ENCODE data around the gene DDX10. TPM values are rescaled to one million over a fixed set of nuclear protein-coding genes. Genes with fewer than 3 reads are reported as not detected.

DDX10 gene
- polyA plus RNA-seq, 1 donor from 2014 or later: 15.9 TPM

DNA sequence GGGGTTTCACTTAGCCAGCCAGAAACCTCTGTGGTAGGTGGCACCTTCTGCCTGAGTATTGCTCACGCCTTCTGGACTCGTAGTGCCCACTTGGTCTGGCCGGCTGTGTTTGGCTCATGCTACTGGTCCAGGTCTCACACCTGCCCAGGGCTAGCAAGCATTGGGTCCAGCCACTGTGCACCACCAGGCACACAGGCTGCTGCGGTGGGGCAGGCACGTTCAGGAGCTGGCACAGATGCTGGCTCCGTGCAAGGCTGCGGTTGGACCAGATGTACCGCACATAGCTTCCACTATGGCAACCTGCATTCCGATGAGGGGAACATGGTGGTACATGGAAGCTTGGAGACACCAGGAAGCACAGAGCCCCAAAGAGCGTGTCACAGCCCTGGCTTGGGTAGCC lies 36.5 kb upstream of the DDX10 start:
- H3K9ac ChIP-seq (ENCODE audit: low read length): no peak overlapping the region
- no peak overlapping the region for H3K4me2 ChIP-seq (ENCODE audit: low read length)

GRCh38 chr11:108628812-108629211 lies 36.1 kb upstream of the DDX10 start:
- Histone ChIP-seq H3K27me3 (ENCODE audit: insufficient read depth, low read depth, low read length) (no peaks in the 10 kb centered on the region), H3K27ac (ENCODE audit: low read length) (no peak overlapping the region), H3K79me2 (replicated peaks; ENCODE audit: insufficient read depth, low read length) (no peaks in the 10 kb centered on the region), H3K9me3 (ENCODE audit: low read length) (peaks cover 6% of the 10 kb centered on the region), H3K9ac (ENCODE audit: low read length) (no peak overlapping the region), H2AFZ (ENCODE audit: low read depth, low read length) (no peak overlapping the region), H3K4me2 (ENCODE audit: low read length) (no peak overlapping the region), H3K4me3 (ENCODE audit: low read length) (no peak overlapping the region), H3F3A (ENCODE audit: insufficient read depth, low read length, poor library complexity, severe bottlenecking) (no peaks in the 10 kb centered on the region), H4K20me1 (ENCODE audit: insufficient read depth) (no peaks in the 10 kb centered on the region), H3K36me3 (ENCODE audit: insufficient read depth, low read length) (no peaks in the 10 kb centered on the region), H3K9me2 (ENCODE audit: insufficient read depth, low read length) (no peaks in the 10 kb centered on the region)
- no peak for TF ChIP-seq TAF1 (IDR thresholded peaks at IDR 0.05; ENCODE audit: low read depth)
- TF ChIP-seq MXI1 (conservative IDR thresholded peaks at IDR 0.05; ENCODE audit: poor library complexity, severe bottlenecking): no peak
- TF ChIP-seq EP300 (conservative IDR thresholded peaks at IDR 0.05; ENCODE audit: poor library complexity, severe bottlenecking): no peak
- no peak for TF ChIP-seq RAD21 (conservative IDR thresholded peaks at IDR 0.05)
- no peak for TF ChIP-seq CTCF (IDR thresholded peaks at IDR 0.05; ENCODE audit: poor library complexity, severe bottlenecking)
- no peak for TF ChIP-seq EZH2 (IDR thresholded peaks at IDR 0.05; ENCODE audit: borderline replicate concordance, insufficient read depth, low read length, poor library complexity, severe bottlenecking)
- no peak for TF ChIP-seq POLR2AphosphoS5 (IDR thresholded peaks at IDR 0.05)
- no peak for TF ChIP-seq SMC3 (conservative IDR thresholded peaks at IDR 0.05; ENCODE audit: poor library complexity)
- TF ChIP-seq, protein P1, sequence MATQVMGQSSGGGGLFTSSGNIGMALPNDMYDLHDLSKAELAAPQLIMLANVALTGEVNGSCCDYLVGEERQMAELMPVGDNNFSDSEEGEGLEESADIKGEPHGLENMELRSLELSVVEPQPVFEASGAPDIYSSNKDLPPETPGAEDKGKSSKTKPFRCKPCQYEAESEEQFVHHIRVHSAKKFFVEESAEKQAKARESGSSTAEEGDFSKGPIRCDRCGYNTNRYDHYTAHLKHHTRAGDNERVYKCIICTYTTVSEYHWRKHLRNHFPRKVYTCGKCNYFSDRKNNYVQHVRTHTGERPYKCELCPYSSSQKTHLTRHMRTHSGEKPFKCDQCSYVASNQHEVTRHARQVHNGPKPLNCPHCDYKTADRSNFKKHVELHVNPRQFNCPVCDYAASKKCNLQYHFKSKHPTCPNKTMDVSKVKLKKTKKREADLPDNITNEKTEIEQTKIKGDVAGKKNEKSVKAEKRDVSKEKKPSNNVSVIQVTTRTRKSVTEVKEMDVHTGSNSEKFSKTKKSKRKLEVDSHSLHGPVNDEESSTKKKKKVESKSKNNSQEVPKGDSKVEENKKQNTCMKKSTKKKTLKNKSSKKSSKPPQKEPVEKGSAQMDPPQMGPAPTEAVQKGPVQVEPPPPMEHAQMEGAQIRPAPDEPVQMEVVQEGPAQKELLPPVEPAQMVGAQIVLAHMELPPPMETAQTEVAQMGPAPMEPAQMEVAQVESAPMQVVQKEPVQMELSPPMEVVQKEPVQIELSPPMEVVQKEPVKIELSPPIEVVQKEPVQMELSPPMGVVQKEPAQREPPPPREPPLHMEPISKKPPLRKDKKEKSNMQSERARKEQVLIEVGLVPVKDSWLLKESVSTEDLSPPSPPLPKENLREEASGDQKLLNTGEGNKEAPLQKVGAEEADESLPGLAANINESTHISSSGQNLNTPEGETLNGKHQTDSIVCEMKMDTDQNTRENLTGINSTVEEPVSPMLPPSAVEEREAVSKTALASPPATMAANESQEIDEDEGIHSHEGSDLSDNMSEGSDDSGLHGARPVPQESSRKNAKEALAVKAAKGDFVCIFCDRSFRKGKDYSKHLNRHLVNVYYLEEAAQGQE (IDR thresholded peaks at IDR 0.05; ENCODE audit: borderline replicate concordance): no peak

More for the DNA sequence above, 36.5 kb upstream of the DDX10 start:
- H4K20me1 ChIP-seq (ENCODE audit: insufficient read depth): no peaks in the 10 kb centered on the region
- no peaks in the 10 kb centered on the region for H3F3A ChIP-seq (ENCODE audit: insufficient read depth, low read length, poor library complexity, severe bottlenecking)
- peaks cover 6% of the 10 kb centered on the region for H3K9me3 ChIP-seq (ENCODE audit: low read length)
- H3K4me3 ChIP-seq (ENCODE audit: low read length): no peak overlapping the region
- no peaks in the 10 kb centered on the region for H3K27me3 ChIP-seq (ENCODE audit: insufficient read depth, low read depth, low read length)
- no peaks in the 10 kb centered on the region for H3K36me3 ChIP-seq (ENCODE audit: insufficient read depth, low read length)
- no peak overlapping the region for H2AFZ ChIP-seq (ENCODE audit: low read depth, low read length)
- no peaks in the 10 kb centered on the region for H3K79me2 ChIP-seq (replicated peaks; ENCODE audit: insufficient read depth, low read length)
- no peak overlapping the region for H3K27ac ChIP-seq (ENCODE audit: low read length)
- TF ChIP-seq TAF1 (IDR thresholded peaks at IDR 0.05; ENCODE audit: low read depth) (no peak), MXI1 (conservative IDR thresholded peaks at IDR 0.05; ENCODE audit: poor library complexity, severe bottlenecking) (no peak), CTCF (IDR thresholded peaks at IDR 0.05; ENCODE audit: poor library complexity, severe bottlenecking) (no peak), EP300 (conservative IDR thresholded peaks at IDR 0.05; ENCODE audit: poor library complexity, severe bottlenecking) (no peak), RAD21 (conservative IDR thresholded peaks at IDR 0.05) (no peak), EZH2 (IDR thresholded peaks at IDR 0.05; ENCODE audit: borderline replicate concordance, insufficient read depth, low read length, poor library complexity, severe bottlenecking) (no peak), POLR2AphosphoS5 (IDR thresholded peaks at IDR 0.05) (no peak), SMC3 (conservative IDR thresholded peaks at IDR 0.05; ENCODE audit: poor library complexity) (no peak)
- TF ChIP-seq, protein P1 (IDR thresholded peaks at IDR 0.05; ENCODE audit: borderline replicate concordance): no peak
- no peaks in the 10 kb centered on the region for H3K9me2 ChIP-seq (ENCODE audit: insufficient read depth, low read length)
